Adipocyte (in vitro differentiated cells): ENCODE data around the gene TAAR5.
"Not testable (repeated sequence)": the region's sequence is repeated elsewhere in the genome, so short reads cannot be mapped to it uniquely, and the experiment has no call there.

Source experiments
- DNase-seq: peaks from one replicate; pipeline ENCODE4 v3.0.0-alpha.2; 2015; ENCODE audit warnings: low read depth
- H3K27me3 ChIP-seq: replicated peaks from 2 replicates; pipeline ENCODE4 v1.7.0; 2013; ENCODE audit warnings: mild to moderate bottlenecking, low read length, moderate library complexity; ENCODE audit not compliant: control insufficient read depth, insufficient read depth
- H3K36me3 ChIP-seq: 2 replicates; pipeline ENCODE4 v1.7.0; 2013; ENCODE audit warnings: low read length, mild to moderate bottlenecking, moderate library complexity; ENCODE audit not compliant: control insufficient read depth, insufficient read depth, severe bottlenecking
- H3K4me1 ChIP-seq: 2 replicates; pipeline ENCODE4 v1.7.0; 2013; ENCODE audit warnings: mild to moderate bottlenecking, low read length, moderate library complexity; ENCODE audit not compliant: control insufficient read depth, insufficient read depth
- H3K4me3 ChIP-seq: 2 replicates; pipeline ENCODE4 v1.7.0; 2013; ENCODE audit warnings: mild to moderate bottlenecking, low read length, moderate library complexity
- H3K9ac ChIP-seq: 2 replicates; pipeline ENCODE4 v1.7.0; 2013; ENCODE audit warnings: mild to moderate bottlenecking, low read length, moderate library complexity
- H3K9me3 ChIP-seq: 2 replicates; pipeline ENCODE4 v1.7.0; 2013; ENCODE audit warnings: mild to moderate bottlenecking, low read length, moderate library complexity; ENCODE audit not compliant: control insufficient read depth

The TAAR5 gene

GRCh38 chr6:132611616-132612015 is 22.1 kb upstream of the TAAR5 start:
- Histone ChIP-seq H3K4me3 (no peak overlapping the region), H3K9ac (no peak overlapping the region), H3K27me3 (no peaks in the 10 kb centered on the region), H3K9me3 (no peaks in the 10 kb centered on the region), H3K36me3 (no peaks in the 10 kb centered on the region), H3K4me1 (peaks cover 14% of the 10 kb centered on the region)
- DNase-seq = no peak

DNA sequence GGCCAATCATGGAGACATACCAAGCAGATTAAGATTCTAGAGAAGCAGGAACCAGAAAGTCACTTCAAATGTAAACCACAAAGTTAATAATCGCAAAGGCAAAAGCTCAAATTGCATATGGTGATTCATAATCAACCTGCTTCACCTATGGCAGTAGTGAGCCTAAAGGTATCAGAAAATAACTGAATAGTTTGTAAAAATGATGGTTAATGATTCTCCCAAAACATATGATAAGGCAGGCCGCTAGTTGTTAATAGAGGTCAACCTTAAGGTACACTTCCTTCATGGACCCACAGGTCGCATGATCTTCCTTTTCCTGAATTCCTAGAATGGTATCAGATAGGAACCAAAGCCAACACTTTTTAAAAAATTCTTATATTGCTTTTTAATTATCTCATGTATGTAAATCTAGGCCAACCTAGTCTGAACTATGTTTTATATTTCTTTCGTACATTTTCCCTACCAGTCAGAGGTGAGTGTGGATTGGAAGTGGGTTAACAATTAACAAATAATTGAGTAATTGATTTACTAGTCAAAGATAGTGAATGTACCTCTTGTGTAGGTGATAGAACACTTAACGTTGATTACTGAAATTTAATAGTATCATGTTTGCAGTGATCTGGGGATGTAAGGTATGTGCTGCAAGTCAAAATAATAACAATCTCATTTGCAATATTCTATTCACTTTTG is 18.1 kb upstream of the TAAR5 start:
- H3K9ac ChIP-seq = no peak overlapping the region
- H3K4me1 ChIP-seq = peaks cover 14% of the 10 kb centered on the region
- H3K27me3 ChIP-seq = peaks cover 4% of the 10 kb centered on the region
- DNase-seq = no peak
- H3K9me3 ChIP-seq = no peaks in the 10 kb centered on the region
- H3K36me3 ChIP-seq = no peaks in the 10 kb centered on the region
- H3K4me3 ChIP-seq = no peak overlapping the region

DNA sequence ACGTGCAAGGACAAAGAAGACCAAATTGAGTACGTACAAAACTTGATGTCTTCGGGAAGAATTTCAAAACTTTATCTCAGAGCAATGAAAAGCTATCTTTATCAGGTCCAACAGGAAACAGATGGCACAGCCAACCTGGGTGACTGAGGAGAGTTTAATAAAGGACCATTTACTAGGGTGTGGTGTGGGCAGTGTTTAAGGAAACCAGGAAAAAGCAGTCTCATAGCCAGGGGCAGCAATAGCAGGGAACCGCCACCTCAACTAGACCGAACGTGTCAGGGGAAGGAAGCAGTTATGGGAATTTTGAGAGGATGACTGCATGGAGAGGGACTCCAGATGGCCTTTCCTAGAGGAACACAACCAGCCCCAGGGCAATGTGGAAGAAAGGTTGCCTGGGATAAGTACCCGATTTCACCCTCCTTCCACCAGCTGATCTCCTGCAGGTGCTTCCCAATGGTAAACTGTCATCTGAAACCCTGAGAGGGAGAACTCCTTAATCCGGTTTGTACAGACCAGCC is 15.2 kb upstream of the TAAR5 start:
- Histone ChIP-seq H3K9me3 (no peaks in the 10 kb centered on the region), H3K27me3 (peaks cover 4% of the 10 kb centered on the region), H3K4me3 (no peak overlapping the region), H3K36me3 (no peaks in the 10 kb centered on the region), H3K9ac (no peak overlapping the region), H3K4me1 (peaks cover 7% of the 10 kb centered on the region)
- DNase-seq = no peak

DNA sequence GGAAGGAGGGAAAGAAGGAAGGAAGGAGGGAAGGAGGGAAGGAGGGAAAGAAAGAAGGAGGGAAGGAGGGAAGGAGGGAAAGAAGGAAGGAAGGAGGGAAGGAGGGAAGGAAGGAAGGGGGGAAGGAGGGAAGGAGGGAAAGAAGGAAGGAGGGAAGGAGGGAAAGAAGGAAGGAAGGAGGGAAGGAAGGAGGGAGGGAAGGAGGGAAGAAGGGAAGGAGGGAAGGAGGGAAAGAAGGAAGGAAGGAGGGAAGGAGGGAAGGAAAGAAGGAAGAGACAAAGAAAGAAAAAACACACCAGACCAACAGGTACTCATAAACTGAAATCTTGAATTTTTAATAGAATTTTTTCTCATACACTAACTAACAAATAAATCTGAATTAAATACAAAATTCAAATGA is 11.4 kb upstream of the TAAR5 start:
- not testable (repeated sequence) for H3K27me3 ChIP-seq, H3K4me3 ChIP-seq, H3K9ac ChIP-seq, H3K36me3 ChIP-seq, DNase-seq, H3K4me1 ChIP-seq, H3K9me3 ChIP-seq

DNA sequence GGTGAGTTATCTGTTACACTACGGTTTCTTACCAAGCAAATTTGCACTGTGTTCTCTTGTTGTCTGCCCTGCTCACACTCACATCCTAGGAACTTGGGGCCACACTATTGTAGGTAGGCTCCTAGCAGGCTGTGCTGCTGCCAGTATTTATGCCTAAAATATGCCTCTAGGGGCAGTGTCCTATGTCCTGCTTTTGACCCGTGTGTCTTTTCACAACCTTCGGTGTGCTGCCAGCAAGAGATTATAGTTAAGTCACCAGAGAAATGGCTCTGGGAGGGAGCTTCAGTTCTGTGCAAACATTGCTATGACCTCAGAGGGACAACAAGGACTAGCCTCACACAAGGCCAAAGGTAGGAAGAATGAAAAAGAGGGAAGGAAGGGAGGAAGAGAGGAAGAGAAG is 8.9 kb upstream of the TAAR5 start:
- DNase-seq = no peak
- Histone ChIP-seq H3K27me3 (peaks cover 4% of the 10 kb centered on the region), H3K4me3 (no peak overlapping the region), H3K9ac (no peak overlapping the region), H3K36me3 (no peaks in the 10 kb centered on the region), H3K9me3 (no peaks in the 10 kb centered on the region), H3K4me1 (no peaks in the 10 kb centered on the region)

- Histone ChIP-seq H3K4me1 (no peaks in the 10 kb centered on the region), H3K9me3 (no peaks in the 10 kb centered on the region), H3K4me3 (no peak overlapping the region), H3K27me3 (peaks cover 4% of the 10 kb centered on the region), H3K36me3 (no peaks in the 10 kb centered on the region), H3K9ac (no peak overlapping the region)
- no peak for DNase-seq
These were observed 6.7 kb upstream of the TAAR5 start for GRCh38 chr6:132596201-132596600.

- H3K36me3 ChIP-seq = no peaks in the 10 kb centered on the region
- H3K27me3 ChIP-seq = peaks cover 15% of the 10 kb centered on the region
- H3K9me3 ChIP-seq = no peaks in the 10 kb centered on the region
- H3K9ac ChIP-seq = no peak overlapping the region
- H3K4me3 ChIP-seq = no peak overlapping the region
- no peaks in the 10 kb centered on the region for H3K4me1 ChIP-seq
- DNase-seq = no peak
These were observed 3.3 kb upstream of the TAAR5 start for GRCh38 chr6:132592855-132593254.

DNA sequence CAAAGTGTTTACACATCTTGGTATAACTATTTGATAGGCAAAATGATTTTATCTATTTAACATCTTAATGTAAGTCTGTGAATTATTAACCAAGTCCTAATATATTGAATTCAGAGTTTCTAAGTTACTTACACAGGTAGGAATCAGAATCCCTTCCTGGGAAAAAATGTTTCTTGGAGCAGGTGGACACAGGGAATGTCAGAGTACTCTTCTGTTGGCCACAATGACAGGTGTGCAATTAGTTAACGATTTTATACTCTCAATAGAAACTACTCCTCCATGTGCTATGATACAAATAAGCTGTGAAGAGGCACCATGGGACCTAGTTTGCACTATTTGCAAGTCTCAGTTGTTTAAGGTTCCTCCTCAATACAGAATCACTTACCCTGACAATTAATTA is 821 bp upstream of the TAAR5 start:
- H3K27me3 ChIP-seq = peaks cover 15% of the 10 kb centered on the region
- H3K9ac ChIP-seq = no peak overlapping the region
- DNase-seq = no peak
- H3K4me1 ChIP-seq = no peaks in the 10 kb centered on the region
- no peaks in the 10 kb centered on the region for H3K36me3 ChIP-seq
- H3K4me3 ChIP-seq = no peak overlapping the region
- no peaks in the 10 kb centered on the region for H3K9me3 ChIP-seq

DNA sequence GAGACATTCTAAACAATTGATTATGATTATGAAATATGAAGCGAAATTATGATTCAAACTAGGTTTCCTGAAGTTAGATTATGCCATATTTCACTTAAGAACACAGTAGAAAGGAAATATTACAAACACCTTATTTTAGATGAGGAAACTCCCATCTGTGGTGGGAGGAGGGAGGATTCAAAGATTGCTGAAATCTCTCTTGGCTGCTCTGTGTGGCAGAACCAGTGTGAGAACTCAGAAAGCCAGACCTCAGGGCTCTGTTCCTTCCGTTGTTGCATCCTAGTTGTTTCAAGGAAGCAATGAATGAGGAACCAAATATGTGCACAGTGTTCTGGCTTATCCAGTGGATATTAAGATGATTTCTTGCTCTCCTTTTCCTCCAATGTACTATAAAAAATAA is 2.1 kb downstream of the TAAR5 start:
- Histone ChIP-seq H3K36me3 (no peaks in the 10 kb centered on the region), H3K9ac (no peak overlapping the region), H3K9me3 (no peaks in the 10 kb centered on the region), H3K4me3 (no peak overlapping the region), H3K27me3 (peaks cover 23% of the 10 kb centered on the region), H3K4me1 (no peaks in the 10 kb centered on the region)
- no peak for DNase-seq

GRCh38 chr6:132584698-132585097 is 4.8 kb downstream of the TAAR5 start:
- Histone ChIP-seq H3K27me3 (peaks cover 32% of the 10 kb centered on the region), H3K9me3 (peaks cover 16% of the 10 kb centered on the region), H3K4me3 (no peak overlapping the region), H3K4me1 (no peaks in the 10 kb centered on the region), H3K9ac (no peak overlapping the region), H3K36me3 (no peaks in the 10 kb centered on the region)
- DNase-seq = no peak

GRCh38 chr6:132571774-132572173 is 17.8 kb downstream of the TAAR5 start:
- Histone ChIP-seq H3K4me1 (no peaks in the 10 kb centered on the region), H3K36me3 (no peaks in the 10 kb centered on the region), H3K27me3 (peaks cover 57% of the 10 kb centered on the region), H3K9me3 (no peaks in the 10 kb centered on the region), H3K9ac (no peak overlapping the region), H3K4me3 (no peak overlapping the region)
- DNase-seq = no peak

DNA sequence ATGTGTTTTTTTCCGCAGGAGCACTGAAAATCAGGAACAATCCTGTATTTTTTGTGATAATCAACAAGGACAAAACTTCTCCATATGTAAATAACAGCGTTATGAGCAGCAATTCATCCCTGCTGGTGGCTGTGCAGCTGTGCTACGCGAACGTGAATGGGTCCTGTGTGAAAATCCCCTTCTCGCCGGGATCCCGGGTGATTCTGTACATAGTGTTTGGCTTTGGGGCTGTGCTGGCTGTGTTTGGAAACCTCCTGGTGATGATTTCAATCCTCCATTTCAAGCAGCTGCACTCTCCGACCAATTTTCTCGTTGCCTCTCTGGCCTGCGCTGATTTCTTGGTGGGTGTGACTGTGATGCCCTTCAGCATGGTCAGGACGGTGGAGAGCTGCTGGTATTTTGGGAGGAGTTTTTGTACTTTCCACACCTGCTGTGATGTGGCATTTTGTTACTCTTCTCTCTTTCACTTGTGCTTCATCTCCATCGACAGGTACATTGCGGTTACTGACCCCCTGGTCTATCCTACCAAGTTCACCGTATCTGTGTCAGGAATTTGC is 19.2 kb downstream of the TAAR5 start, which contains the start of gene TAAR6:
Gene TAAR6, plus strand, starts transcription at position 102 of the 557 bp plus-strand sequence. Its CDS starts 0 bp downstream, at position 102.
- no peak for DNase-seq
- Histone ChIP-seq H3K36me3 (no peaks in the 10 kb centered on the region), H3K27me3 (peaks cover 51% of the 10 kb centered on the region), H3K9ac (no peak within 1 kb of the TSS), H3K9me3 (no peaks in the 10 kb centered on the region), H3K4me1 (no peaks in the 10 kb centered on the region), H3K4me3 (no peak within 1 kb of the TSS)
